Mesenteric fat pad (tissue), 1 donor: ENCODE data around the gene KRTAP5-4. TPM values are rescaled to one million over a fixed set of nuclear protein-coding genes. Genes with fewer than 3 reads are reported as not detected.
"Not testable (repeated sequence)": the region's sequence is repeated elsewhere in the genome, so short reads cannot be mapped to it uniquely, and the experiment has no call there.

Experiments used
- DNase-seq: peaks from one replicate; pipeline ENCODE4 v3.0.0-alpha.2; 2020; ENCODE audit warnings: low spot score
- total RNA-seq: library from RNA; stranded (reverse); fragmentation: NEBNext Ultra II Directional; extraction: Animal tissue kit (Norgen Biotek cat#: 25700); gene quantifications from one replicate; pipeline ENCODE4 v1.2.1, GENCODE V29; 2021
- donor health status: DM: yes; HTN: yes; CAD: no.

The KRTAP5-4 gene
- total RNA-seq, 1 donor from 2014 or later: not detected

DNA sequence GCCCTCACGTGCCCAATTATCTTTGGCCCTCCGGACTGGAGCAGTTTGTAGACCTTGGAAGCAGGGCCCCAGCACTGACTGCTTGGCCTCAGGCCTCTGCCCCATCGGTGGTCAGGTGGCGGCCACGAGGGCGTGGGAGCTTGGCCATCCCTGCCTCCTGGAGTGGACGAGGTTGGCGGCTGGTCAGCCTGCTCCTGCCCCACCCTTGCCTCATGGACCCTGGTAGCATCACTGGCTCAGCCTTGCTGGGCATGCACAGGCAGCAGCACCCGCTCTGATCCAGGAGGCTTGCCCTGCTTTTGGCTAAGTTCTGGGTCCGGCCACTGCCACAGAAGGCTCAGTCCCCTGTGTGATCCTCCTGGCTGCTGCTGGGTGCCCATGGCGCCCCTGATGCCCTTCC, 17.8 kb downstream of the KRTAP5-4 start:
- DNase-seq: no peak

GRCh38 chr11:1603629-1604028, 18.3 kb downstream of the KRTAP5-4 start:
- no peak for DNase-seq

DNA sequence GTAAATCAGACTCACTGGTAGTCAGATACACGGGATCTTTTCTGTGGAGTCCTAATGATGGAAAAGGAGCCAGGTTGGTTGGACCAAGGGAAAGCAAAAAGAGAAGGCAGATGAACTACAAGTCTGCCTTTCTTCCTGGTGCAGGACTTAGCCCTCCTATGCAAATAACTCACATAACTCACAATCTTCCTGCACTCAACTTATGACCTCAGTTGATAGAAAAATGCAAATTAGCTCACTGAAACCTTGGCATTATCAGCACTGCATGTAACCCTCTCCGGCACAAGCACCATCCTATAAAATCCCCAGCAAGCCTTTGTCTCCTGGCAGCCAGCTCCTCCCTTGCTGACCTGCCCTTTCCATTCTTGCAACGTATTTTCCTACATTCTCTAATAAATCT, 20.3 kb downstream of the KRTAP5-4 start:
- not testable (repeated sequence) for DNase-seq

GRCh38 chr11:1600626-1601025, 21.3 kb downstream of the KRTAP5-4 start:
- no peak for DNase-seq

DNA sequence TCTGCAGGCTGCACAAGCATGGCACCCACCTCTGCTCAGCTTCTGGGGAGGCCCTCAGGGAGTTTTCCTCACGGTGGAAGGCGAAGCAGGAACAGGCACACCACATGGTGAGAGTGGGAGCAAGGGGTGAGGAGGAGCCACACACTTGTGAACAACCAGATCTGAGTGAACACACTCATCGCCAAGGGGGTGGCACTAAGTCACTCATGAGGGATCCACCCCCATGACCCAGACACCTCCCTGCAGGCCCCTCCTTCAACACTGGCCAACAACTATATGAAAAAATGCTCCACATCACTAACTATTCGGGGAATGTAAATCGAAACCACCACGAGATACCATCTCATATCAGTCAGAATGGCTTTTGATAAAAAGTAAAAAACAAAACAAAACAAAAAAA, 23.1 kb downstream of the KRTAP5-4 start:
- no peak for DNase-seq

DNA sequence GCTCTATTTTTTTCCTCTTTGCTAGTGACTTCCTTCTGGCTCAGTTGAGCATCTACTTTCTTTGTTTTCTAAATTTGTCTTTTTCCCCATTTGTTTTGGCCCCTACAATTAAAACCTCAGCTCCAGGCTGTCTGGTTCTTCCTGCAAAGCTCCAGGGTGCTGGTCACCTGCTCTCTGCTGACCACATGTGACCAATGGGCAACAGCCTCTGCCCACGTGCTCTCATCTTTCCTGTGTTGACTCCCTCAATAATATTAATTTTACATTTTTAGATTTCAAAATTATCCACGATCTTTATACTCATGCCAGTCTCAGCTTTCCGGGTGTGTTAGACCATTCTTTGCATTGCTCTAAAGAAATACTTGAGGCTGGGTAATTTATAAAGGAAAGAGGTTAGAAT, 23.5 kb downstream of the KRTAP5-4 start:
- DNase-seq: not testable (repeated sequence)

DNA sequence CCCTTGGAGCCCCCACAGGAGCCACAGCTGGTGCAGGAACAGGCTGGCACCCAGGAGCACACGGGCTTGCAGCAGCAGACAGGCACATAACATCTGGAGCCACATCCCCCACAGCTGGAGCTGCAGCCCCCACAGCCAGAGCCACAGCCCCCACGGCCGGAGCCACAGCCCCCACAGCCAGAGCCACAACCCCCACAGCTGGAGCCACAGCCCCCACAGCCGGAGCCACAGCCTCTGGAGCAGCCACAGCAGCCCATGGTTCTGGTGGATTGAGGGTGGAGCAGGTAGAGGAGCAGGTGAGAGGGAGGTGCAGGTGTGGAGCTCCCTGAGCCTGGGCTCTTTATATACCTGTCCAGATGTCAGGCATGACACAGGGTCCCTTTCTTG, 24.0 kb downstream of the KRTAP5-4 start, which contains the start of gene KRTAP5-2:
Gene KRTAP5-2 (minus strand): TSS at position 301 of the 387 bp plus-strand sequence. CDS start 44 bp downstream, at position 257.
- DNase-seq: no peak

DNA sequence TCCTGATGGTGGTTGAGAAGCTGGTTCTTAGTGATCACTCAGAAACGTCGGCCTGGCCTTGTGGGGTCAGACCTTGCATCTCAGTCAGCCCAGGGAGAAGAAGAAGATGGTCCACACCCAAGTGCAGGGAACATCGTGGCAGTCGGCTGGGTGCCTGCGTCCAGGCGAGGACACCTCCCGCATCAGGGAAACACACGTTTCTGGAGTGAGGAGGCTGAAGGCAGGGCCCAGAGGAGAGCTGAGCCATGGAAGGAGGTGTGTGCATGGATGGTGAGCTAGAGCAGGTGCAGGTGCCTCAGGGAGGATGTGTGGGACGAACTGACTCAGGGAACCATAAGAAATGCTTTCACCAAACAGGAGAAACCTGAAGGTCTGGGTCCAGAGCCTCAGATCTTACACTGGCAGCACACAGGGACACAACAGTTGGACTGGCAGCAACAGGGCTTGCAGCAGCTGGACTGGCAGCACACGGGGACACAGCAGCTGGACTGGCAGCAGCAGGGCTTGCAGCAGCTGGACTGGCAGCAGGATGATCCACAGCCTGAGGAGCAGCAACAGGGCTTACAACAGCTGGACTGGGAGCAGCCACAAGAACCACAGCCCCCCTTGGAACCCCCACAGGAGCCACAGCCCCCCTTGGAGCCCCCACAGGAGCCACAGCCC, 24.5 kb downstream of the KRTAP5-4 start:
- DNase-seq: no peak

DNA sequence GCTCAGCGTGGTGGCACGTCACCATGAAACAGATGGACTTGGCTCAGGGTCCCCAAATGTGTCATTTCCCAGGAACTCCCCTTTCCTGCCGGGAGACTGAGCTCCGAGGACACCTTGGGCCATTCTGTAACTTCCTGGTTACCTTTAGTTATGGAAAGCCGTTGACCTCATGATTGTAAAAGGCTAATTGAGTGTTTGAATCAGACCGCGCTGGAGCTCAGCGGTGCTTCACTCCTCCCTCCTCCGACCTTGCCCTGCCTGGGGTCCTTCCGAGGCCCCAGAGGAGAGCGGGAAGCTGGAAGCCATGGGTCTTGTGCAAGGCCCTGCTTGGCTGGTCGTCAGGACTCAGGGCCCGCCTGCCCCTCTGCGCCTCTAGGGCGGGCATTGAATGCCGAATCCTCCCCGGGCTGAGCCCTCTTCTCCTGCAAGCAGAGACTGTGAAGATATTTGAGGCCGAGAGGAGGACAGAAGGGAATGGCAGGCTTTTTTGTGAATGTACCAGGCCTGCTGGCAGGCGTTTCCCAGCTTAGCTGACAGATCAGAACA, 25.3 kb downstream of the KRTAP5-4 start:
- not testable (repeated sequence) for DNase-seq

GRCh38 chr11:1595994-1596575, 25.9 kb downstream of the KRTAP5-4 start:
- DNase-seq: not testable (repeated sequence)

- DNase-seq: no peak
Measured at GRCh38 chr11:1592628-1593027, 29.3 kb downstream of the KRTAP5-4 start.

DNA sequence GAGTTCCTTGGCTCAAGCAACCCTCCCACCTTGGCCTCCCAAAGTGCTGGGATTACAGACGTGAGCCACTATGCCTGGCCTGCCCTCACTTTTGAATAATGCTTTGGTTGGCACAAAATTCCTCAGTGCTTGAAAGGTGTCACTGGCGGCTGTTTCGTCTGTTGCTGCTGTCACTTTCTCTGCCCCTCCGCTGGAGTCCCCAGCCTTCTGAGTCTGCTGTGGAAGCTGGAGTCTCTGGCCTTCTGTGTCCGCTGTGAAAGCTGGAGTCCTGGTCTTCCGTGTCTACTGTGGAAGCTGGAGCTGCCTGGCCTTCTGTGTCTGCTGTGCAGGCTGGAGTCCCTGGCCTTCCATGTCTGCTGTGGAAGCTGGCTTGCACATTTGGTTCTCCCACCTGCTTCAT, 31.9 kb downstream of the KRTAP5-4 start:
- no peak for DNase-seq

- not testable (repeated sequence) for DNase-seq
Measured at GRCh38 chr11:1589191-1589963, 32.6 kb downstream of the KRTAP5-4 start.

DNA sequence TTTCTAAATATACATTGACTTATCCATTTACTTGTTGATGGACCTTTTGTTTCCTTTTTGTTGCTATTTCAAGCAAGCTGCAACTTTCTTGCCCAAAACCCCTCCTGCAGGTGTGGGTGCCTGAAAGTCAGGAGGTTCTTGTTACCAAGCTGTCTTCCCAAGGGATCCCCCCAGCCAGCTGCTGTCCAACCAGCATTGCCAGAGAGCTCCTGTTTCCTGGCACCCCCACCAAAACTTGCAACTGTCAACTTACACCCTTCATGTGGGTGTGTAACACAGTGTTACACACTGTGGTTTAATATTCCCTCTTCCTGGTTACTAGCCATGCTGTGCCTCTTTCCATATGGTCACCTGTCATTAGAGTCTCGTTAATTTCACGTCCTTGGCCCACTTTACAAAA, 35.2 kb downstream of the KRTAP5-4 start:
- no peak for DNase-seq

- not testable (repeated sequence) for DNase-seq
Measured at GRCh38 chr11:1584661-1585370, 37.1 kb downstream of the KRTAP5-4 start, which contains the start of gene KRTAP5-1. TSS of gene KRTAP5-1 (minus strand) at chr11:1585283. CDS start at chr11:1585249, 34 bp downstream.

GRCh38 chr11:1582909-1583308, 39.0 kb downstream of the KRTAP5-4 start:
- not testable (repeated sequence) for DNase-seq

GRCh38 chr11:1581976-1582375, 40.0 kb downstream of the KRTAP5-4 start:
- DNase-seq: no peak

- no peak for DNase-seq
Measured at GRCh38 chr11:1576825-1577224, 45.1 kb downstream of the KRTAP5-4 start.

DNA sequence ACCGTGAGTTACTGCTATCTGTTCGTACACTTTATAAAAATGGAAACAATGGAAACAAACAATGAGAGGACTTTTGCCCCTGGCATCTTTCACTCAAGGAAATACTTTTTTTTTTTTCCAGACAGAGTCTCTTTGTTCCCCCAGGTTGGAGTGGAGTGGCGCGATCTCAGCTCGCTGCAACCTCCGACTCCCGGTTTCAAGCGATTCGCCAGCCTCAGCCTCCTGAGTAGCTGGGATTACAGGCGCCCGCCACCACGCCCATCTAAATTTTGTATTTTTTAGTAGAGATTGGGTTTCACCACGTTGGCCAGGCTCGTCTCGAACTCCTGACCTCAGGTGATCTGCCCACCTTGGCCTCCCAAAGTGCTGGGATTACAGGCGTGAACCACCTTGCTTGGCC, 46.2 kb downstream of the KRTAP5-4 start:
- DNase-seq: not testable (repeated sequence)

- no peak for DNase-seq
Measured at GRCh38 chr11:1574933-1575242, 47.0 kb downstream of the KRTAP5-4 start.

DNA sequence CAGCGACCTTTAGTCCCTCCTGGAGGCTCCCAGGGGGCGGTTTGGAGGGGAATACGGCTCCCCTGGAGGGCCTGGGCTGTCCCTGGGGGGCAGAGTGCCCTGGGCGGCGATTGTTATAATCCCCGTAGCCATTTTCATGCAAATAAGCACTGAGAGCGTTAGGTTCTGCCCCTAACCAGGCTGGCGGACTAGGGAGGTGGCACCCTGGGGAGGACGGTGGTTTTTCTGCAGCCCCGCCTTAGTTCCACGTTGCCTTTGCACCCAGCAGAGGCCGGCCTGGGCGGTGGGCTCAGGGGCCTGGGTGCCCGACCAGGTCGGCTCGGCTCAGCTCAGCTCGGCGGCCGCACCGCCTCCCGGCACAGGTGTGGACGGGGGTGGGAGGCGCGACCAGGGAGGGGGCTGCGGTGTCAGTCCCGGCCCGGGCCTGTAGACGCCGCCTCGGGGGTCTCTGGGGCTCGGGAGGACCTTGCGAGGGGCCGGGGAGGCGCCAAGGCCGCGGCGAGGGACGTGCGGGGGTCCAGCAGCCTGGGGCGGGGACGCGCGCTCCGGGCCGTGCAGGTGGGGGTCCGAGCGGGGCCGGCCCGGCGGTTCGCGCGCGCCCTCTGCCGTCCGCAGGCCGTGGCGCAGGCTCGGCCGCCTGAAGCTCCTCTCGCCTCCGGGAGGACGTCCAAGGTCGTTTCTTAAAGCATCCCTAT, 47.6 kb downstream of the KRTAP5-4 start:
- no peak for DNase-seq
